Measurements from ENCODE around the gene RNF130. TPM values are rescaled to one million over a fixed set of nuclear protein-coding genes. Genes with fewer than 3 reads are reported as not detected.

Gene RNF130
- total and polyA plus RNA-seq, 7 experiments from 2014 or later = 3.6 to 76.3 (median 21.0) TPM

DNA sequence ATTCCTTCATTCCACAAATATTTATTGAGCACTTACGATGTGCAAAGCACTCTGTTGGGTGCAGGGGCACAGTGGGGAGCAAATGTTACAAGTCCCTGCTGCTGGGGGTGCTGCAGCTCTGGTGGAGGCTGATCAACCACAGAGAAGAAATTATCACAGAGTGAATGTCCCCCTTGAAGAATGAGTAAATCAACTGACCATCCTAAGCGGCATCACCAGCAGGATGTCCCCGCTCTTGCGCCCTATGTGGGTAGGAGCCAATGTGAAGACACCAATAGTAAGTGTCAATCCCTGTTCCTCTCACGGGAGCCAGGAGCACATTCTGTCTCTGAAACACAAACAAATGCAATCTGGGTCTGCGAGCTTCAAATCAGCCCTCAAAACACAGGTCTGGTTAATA is 116.5 kb downstream of the RNF130 start:
- no peak for ATAC-seq
- Mint-ChIP-seq H3K4me3 (no peak overlapping the region), H3K27me3 (no peaks in the 10 kb centered on the region), H3K36me3 (peaks cover 0 to 37% (median 18%) of the 10 kb centered on the region in 5 donors), H3K27ac (no peak overlapping the region), H3K4me1 (no peaks in the 10 kb centered on the region), H3K9me3 (no peaks in the 10 kb centered on the region)
- H3K4me1 ChIP-seq (ENCODE audit: control insufficient read depth in 2 of 2, insufficient read depth in 2 of 2, low read length in 2 of 2) = no peaks in the 10 kb centered on the region
- no peaks in the 10 kb centered on the region for H3K27me3 ChIP-seq (ENCODE audit: control insufficient read depth in 2 of 2, insufficient read depth in 2 of 2, low read length in 2 of 2)
- POLR2A ChIA-PET = no interaction called here
- no peak overlapping the region for H3K4me3 ChIP-seq (ENCODE audit: low read length)
- DNase-seq = no peak
- CTCF ChIA-PET = no interaction called here
- no peaks in the 10 kb centered on the region for H3K9me3 ChIP-seq (ENCODE audit: control insufficient read depth in 2 of 3, low read length in 3 of 3)
- intact Hi-C loops (cut with micrococcal nuclease) = no loop called here
- H3K27ac ChIP-seq (ENCODE audit: low read depth, low read length) = no peak overlapping the region
- no peaks in the 10 kb centered on the region for H3K36me3 ChIP-seq (ENCODE audit: control insufficient read depth in 2 of 3, insufficient read depth in 3 of 3, low read length in 3 of 3)

DNA sequence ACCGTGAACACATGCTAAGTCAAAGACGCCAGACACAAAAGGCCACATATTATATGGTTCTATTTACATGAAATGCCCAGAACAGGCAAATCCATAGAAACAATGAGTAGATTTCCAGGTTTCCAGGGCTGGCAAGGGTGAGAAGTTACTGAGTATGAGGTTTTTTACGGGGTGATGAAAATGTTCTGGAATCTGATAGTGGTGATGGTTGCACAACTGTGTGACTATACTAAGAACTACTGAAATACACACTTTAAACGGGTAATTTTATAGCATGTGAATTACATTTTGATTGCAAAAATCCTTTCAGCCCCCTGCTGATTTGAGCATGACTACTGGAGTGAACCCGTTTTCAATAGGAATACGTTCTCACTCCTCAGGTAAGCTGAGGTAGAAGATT is 117.1 kb downstream of the RNF130 start:
- DNase-seq (no peak), ATAC-seq (no peak)
- Mint-ChIP-seq H3K27me3 (no peaks in the 10 kb centered on the region), H3K4me1 (no peaks in the 10 kb centered on the region), H3K36me3 (peaks cover 0 to 37% (median 18%) of the 10 kb centered on the region in 5 donors), H3K9me3 (no peaks in the 10 kb centered on the region), H3K4me3 (no peak overlapping the region), H3K27ac (no peak overlapping the region)
- H3K4me3 ChIP-seq (ENCODE audit: low read length) = no peak overlapping the region
- no peak overlapping the region for H3K27ac ChIP-seq (ENCODE audit: low read depth, low read length)
- H3K4me1 ChIP-seq (ENCODE audit: control insufficient read depth in 2 of 2, insufficient read depth in 2 of 2, low read length in 2 of 2) = no peaks in the 10 kb centered on the region
- H3K27me3 ChIP-seq (ENCODE audit: control insufficient read depth in 2 of 2, insufficient read depth in 2 of 2, low read length in 2 of 2) = no peaks in the 10 kb centered on the region
- POLR2A ChIA-PET = no interaction called here
- CTCF ChIA-PET = no interaction called here
- no peaks in the 10 kb centered on the region for H3K36me3 ChIP-seq (ENCODE audit: control insufficient read depth in 2 of 3, insufficient read depth in 3 of 3, low read length in 3 of 3)
- H3K9me3 ChIP-seq (ENCODE audit: control insufficient read depth in 2 of 3, low read length in 3 of 3) = no peaks in the 10 kb centered on the region
- intact Hi-C loops (cut with micrococcal nuclease) = no loop called here

DNA sequence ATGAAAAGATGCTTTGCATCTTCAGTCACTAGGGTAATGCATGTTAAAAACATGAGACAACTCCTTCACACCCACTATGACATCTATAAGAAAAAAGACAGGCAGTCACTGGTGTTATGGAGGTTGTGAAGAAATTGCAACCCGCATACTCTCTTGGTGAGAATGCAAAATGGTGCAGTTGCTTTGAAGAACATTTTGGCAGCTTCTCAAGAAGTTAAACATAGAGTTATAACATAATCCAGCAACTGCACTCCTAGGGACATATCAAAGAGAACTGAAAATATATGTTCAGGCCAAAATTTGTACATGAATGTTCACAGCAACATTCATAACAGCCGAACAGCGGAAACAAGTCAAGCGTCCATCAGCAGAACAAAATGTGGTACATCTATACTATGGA is 117.6 kb downstream of the RNF130 start:
- no peaks in the 10 kb centered on the region for H3K36me3 ChIP-seq (ENCODE audit: control insufficient read depth in 2 of 3, insufficient read depth in 3 of 3, low read length in 3 of 3)
- ChIA-PET POLR2A (no interaction called here), CTCF (no interaction called here)
- H3K27ac ChIP-seq (ENCODE audit: low read depth, low read length) = no peak overlapping the region
- H3K4me3 ChIP-seq (ENCODE audit: low read length) = no peak overlapping the region
- H3K4me1 ChIP-seq (ENCODE audit: control insufficient read depth in 2 of 2, insufficient read depth in 2 of 2, low read length in 2 of 2) = no peaks in the 10 kb centered on the region
- H3K27ac Mint-ChIP-seq = no peak overlapping the region
- peaks cover 0 to 37% (median 18%) of the 10 kb centered on the region in 5 donors for H3K36me3 Mint-ChIP-seq
- H3K27me3 Mint-ChIP-seq = no peaks in the 10 kb centered on the region
- H3K4me3 Mint-ChIP-seq = no peak overlapping the region
- intact Hi-C loops (cut with micrococcal nuclease) = no loop called here
- no peaks in the 10 kb centered on the region for H3K9me3 ChIP-seq (ENCODE audit: control insufficient read depth in 2 of 3, low read length in 3 of 3)
- H3K27me3 ChIP-seq (ENCODE audit: control insufficient read depth in 2 of 2, insufficient read depth in 2 of 2, low read length in 2 of 2) = no peaks in the 10 kb centered on the region
- DNase-seq = no peak
- H3K4me1 Mint-ChIP-seq = no peaks in the 10 kb centered on the region
- no peaks in the 10 kb centered on the region for H3K9me3 Mint-ChIP-seq
- no peak for ATAC-seq

DNA sequence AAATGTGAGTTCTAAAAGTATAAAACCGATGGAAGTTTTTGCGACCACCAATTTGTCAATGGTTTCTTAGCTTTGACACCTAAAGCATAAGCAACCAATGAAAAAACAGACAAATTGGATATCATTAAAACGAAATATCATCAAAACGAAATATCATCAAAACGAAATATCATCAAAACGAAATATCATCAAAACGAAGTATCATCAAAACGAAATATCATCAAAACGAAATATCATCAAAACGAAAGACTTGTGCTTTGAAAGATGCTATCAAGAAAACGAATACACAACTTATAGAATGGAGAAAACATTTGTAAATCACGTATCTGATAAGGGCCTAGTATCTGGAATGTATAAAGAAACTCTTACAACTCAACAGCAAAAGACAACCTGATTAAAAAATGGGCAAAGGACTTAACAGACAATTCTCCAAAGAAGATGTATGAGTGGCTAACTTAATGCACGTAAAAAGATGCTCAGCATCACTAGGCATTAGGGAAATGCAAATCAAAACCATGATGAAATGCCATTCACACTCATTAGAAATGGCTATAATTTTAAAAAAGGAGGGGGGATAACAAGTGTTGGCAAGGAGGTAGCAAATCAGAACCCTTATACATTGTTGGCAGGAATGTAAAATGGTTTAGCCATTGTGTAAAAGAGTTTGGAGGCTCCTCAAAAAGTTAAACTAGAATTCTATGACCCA is 134.4 kb downstream of the RNF130 start:
- H3K4me1 Mint-ChIP-seq = no peaks in the 10 kb centered on the region
- H3K27me3 Mint-ChIP-seq = peaks cover 0 to 12% (median 0%) of the 10 kb centered on the region in 5 donors
- no peak overlapping the region for H3K27ac ChIP-seq (ENCODE audit: low read depth, low read length)
- ATAC-seq = no peak
- no peaks in the 10 kb centered on the region for H3K9me3 Mint-ChIP-seq
- no peak overlapping the region for H3K4me3 Mint-ChIP-seq
- no peak overlapping the region for H3K4me3 ChIP-seq (ENCODE audit: low read length)
- no peak for DNase-seq
- intact Hi-C loops (cut with micrococcal nuclease) = no loop called here
- ChIA-PET CTCF (no interaction called here), POLR2A (no interaction called here)
- no peaks in the 10 kb centered on the region for H3K36me3 ChIP-seq (ENCODE audit: control insufficient read depth in 2 of 3, insufficient read depth in 3 of 3, low read length in 3 of 3)
- H3K27ac Mint-ChIP-seq = no peak overlapping the region
- H3K36me3 Mint-ChIP-seq = peaks cover 0 to 11% (median 0%) of the 10 kb centered on the region in 5 donors
- no peaks in the 10 kb centered on the region for H3K4me1 ChIP-seq (ENCODE audit: control insufficient read depth in 2 of 2, insufficient read depth in 2 of 2, low read length in 2 of 2)
- no peaks in the 10 kb centered on the region for H3K27me3 ChIP-seq (ENCODE audit: control insufficient read depth in 2 of 2, insufficient read depth in 2 of 2, low read length in 2 of 2)
- no peaks in the 10 kb centered on the region for H3K9me3 ChIP-seq (ENCODE audit: control insufficient read depth in 2 of 3, low read length in 3 of 3)

DNA sequence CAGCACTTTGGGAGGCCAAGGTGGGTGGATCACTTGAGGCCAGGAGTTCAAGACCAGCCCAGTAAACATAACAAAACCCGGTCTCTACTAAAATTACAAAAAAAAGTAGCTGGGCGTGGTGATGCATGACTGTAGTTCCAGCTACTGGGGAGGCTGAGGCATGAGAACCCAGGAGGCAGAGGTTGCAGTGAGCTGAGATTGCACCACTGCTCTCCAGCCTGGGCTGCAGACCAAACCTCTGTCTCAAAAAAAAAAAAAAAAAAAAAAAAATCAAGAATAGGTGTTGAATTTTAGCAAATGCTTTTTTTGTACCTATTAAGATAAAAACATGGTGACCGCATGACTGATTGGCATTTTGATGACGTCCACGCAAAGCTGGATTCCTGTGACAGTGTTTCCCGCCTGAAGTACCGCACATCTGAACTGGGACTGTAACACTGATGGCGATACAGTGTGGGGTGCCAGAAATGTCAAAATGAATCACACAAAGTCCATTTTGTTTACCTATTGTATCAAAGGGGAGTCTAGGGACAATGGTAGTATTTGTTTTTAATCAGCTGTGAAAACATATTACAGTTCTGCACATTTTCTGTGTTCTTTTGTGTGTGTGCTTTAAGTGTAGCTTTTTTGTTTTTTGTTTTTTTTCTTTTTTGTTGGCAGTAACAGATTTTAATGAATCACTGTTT is 140.6 kb downstream of the RNF130 start:
- DNase-seq (no peak), ATAC-seq (no peak)
- H3K36me3 Mint-ChIP-seq = peaks cover 0 to 3% (median 0%) of the 10 kb centered on the region in 5 donors
- no peaks in the 10 kb centered on the region for H3K4me1 ChIP-seq (ENCODE audit: control insufficient read depth in 2 of 2, insufficient read depth in 2 of 2, low read length in 2 of 2)
- H3K9me3 Mint-ChIP-seq = peaks cover 0 to 3% (median 0%) of the 10 kb centered on the region in 11 donors
- ChIA-PET CTCF (no interaction called here), POLR2A (no interaction called here)
- peaks cover 0 to 6% (median 0%) of the 10 kb centered on the region in 5 donors for H3K27me3 Mint-ChIP-seq
- no peaks in the 10 kb centered on the region for H3K4me1 Mint-ChIP-seq
- no peaks in the 10 kb centered on the region for H3K36me3 ChIP-seq (ENCODE audit: control insufficient read depth in 2 of 3, insufficient read depth in 3 of 3, low read length in 3 of 3)
- H3K27me3 ChIP-seq (ENCODE audit: control insufficient read depth in 2 of 2, insufficient read depth in 2 of 2, low read length in 2 of 2) = no peaks in the 10 kb centered on the region
- intact Hi-C loops (cut with micrococcal nuclease) = no loop called here
- no peaks in the 10 kb centered on the region for H3K9me3 ChIP-seq (ENCODE audit: control insufficient read depth in 2 of 3, low read length in 3 of 3)
- H3K4me3 ChIP-seq (ENCODE audit: low read length) = no peak overlapping the region
- no peak overlapping the region for H3K27ac Mint-ChIP-seq
- no peak overlapping the region for H3K27ac ChIP-seq (ENCODE audit: low read depth, low read length)
- no peak overlapping the region for H3K4me3 Mint-ChIP-seq

DNA sequence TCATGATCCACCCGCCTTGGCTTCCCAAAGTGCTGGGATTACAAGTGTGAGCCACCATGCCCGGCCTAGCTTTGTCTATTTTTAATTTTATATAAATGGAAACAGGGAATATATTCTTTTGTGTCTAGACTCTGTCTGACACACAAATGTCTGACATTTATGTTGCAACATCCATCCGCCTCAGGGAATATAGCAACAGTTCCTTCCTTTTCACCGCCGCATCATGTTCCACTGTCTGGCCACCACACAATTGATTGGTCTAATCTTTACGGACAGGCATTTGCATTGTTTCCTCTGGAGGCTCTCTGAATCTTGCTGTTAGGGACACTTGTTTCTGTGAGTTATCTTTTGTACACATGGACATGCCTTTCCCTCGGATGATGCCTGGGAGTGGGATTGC is 143.7 kb downstream of the RNF130 start:
- no peaks in the 10 kb centered on the region for H3K27me3 Mint-ChIP-seq
- intact Hi-C loops (cut with micrococcal nuclease) = no loop called here
- no peaks in the 10 kb centered on the region for H3K4me1 Mint-ChIP-seq
- ChIA-PET POLR2A (no interaction called here), CTCF (interaction anchor here (0.5 kb wide), 1 partner anchor 134 kb away, joined by 3 read pairs; no protein-coding TSS in a partner anchor)
- DNase-seq (no peak), ATAC-seq (no peak)
- H3K36me3 Mint-ChIP-seq = no peaks in the 10 kb centered on the region
- Histone ChIP-seq H3K9me3 (ENCODE audit: control insufficient read depth in 2 of 3, low read length in 3 of 3) (no peaks in the 10 kb centered on the region), H3K4me1 (ENCODE audit: control insufficient read depth in 2 of 2, insufficient read depth in 2 of 2, low read length in 2 of 2) (no peaks in the 10 kb centered on the region), H3K27ac (ENCODE audit: low read depth, low read length) (no peak overlapping the region), H3K36me3 (ENCODE audit: control insufficient read depth in 2 of 3, insufficient read depth in 3 of 3, low read length in 3 of 3) (no peaks in the 10 kb centered on the region), H3K4me3 (ENCODE audit: low read length) (no peak overlapping the region), H3K27me3 (ENCODE audit: control insufficient read depth in 2 of 2, insufficient read depth in 2 of 2, low read length in 2 of 2) (no peaks in the 10 kb centered on the region)
- no peak overlapping the region for H3K4me3 Mint-ChIP-seq
- H3K9me3 Mint-ChIP-seq = peaks cover 0 to 3% (median 0%) of the 10 kb centered on the region in 11 donors
- H3K27ac Mint-ChIP-seq = no peak overlapping the region

DNA sequence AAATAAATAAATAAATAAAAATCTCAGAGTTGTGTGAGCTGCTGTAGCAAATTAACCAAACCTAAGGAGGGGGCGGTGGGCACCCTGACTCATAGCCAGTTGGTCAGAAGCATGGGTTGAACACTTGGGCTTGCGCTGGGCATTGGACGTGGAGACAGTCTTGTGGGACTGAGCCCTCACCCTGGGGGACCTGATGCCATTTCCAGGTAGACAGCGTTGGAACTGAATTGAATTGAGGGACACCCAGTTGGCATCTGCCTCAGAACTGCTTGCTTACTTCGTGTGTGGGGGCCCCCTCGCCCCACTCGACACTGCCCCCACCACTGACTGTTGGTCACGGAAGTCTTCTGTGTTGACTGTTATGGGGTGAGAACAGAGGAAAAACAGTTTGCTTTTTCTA is 144.9 kb downstream of the RNF130 start:
- ChIA-PET CTCF (no interaction called here), POLR2A (no interaction called here)
- DNase-seq (no peak), ATAC-seq (no peak)
- H3K4me1 Mint-ChIP-seq = no peaks in the 10 kb centered on the region
- H3K9me3 ChIP-seq (ENCODE audit: control insufficient read depth in 2 of 3, low read length in 3 of 3) = no peaks in the 10 kb centered on the region
- intact Hi-C loops (cut with micrococcal nuclease) = no loop called here
- H3K36me3 ChIP-seq (ENCODE audit: control insufficient read depth in 2 of 3, insufficient read depth in 3 of 3, low read length in 3 of 3) = no peaks in the 10 kb centered on the region
- H3K36me3 Mint-ChIP-seq = no peaks in the 10 kb centered on the region
- no peak overlapping the region for H3K4me3 Mint-ChIP-seq
- no peak overlapping the region for H3K4me3 ChIP-seq (ENCODE audit: low read length)
- H3K27me3 ChIP-seq (ENCODE audit: control insufficient read depth in 2 of 2, insufficient read depth in 2 of 2, low read length in 2 of 2) = no peaks in the 10 kb centered on the region
- H3K27ac Mint-ChIP-seq = no peak overlapping the region
- H3K4me1 ChIP-seq (ENCODE audit: control insufficient read depth in 2 of 2, insufficient read depth in 2 of 2, low read length in 2 of 2) = no peaks in the 10 kb centered on the region
- no peaks in the 10 kb centered on the region for H3K27me3 Mint-ChIP-seq
- no peak overlapping the region for H3K27ac ChIP-seq (ENCODE audit: low read depth, low read length)
- H3K9me3 Mint-ChIP-seq = peaks cover 0 to 3% (median 0%) of the 10 kb centered on the region in 11 donors
